GM23338 (cell line): ENCODE results near the gene PTCH2. TPM values are rescaled to one million over a fixed set of nuclear protein-coding genes. Genes with fewer than 3 reads are reported as not detected.

Source experiments
- ATAC-seq: fragments of 200-7000 bp; cut with Tn5 transposase; 3 replicates; pipeline ENCODE4 v1.9.1; 2020
- DNase-seq: peaks from one replicate; pipeline ENCODE4 v3.0.0-alpha.2; 2015; ENCODE audit warnings: low spot score
- H2AFZ ChIP-seq: fragments of 200-600 bp; sonication (generic); 2 replicates; pipeline ENCODE4 v1.8.0; 2016; ENCODE audit warnings: antibody characterized with exemption, mild to moderate bottlenecking, moderate library complexity
- H3F3A ChIP-seq: fragments of 200-600 bp; sonication (generic); replicated peaks from 2 replicates; pipeline ENCODE4 v1.8.0; 2017; ENCODE audit warnings: antibody characterized with exemption, mixed run types, low read depth
- H3K27ac ChIP-seq: fragments of 200-600 bp; sonication (generic); 2 replicates; pipeline ENCODE4 v1.6.1; 2016; ENCODE audit warnings: low read depth
- H3K27me3 ChIP-seq: fragments of 200-600 bp; sonication (generic); 2 replicates; pipeline ENCODE4 v1.8.0; 2016; ENCODE audit warnings: mild to moderate bottlenecking, mixed run types, moderate library complexity; ENCODE audit not compliant: insufficient read depth
- H3K36me3 ChIP-seq: fragments of 200-600 bp; sonication (generic); 2 replicates; pipeline ENCODE4 v1.8.0; 2016; ENCODE audit warnings: mild to moderate bottlenecking; ENCODE audit not compliant: insufficient read depth
- H3K4me1 ChIP-seq: fragments of 200-600 bp; sonication (generic); 2 replicates; pipeline ENCODE4 v1.8.0; 2016; ENCODE audit warnings: mild to moderate bottlenecking, moderate library complexity; ENCODE audit not compliant: insufficient read depth
- H3K4me2 ChIP-seq: fragments of 200-600 bp; sonication (generic); 2 replicates; pipeline ENCODE4 v1.7.1; 2017; ENCODE audit warnings: mixed run types
- H3K4me3 ChIP-seq: fragments of 200-600 bp; sonication (generic); 2 replicates; pipeline ENCODE4 v1.6.1; 2016; ENCODE audit warnings: mixed run types
- H3K79me2 ChIP-seq: fragments of 200-600 bp; sonication (generic); replicated peaks from 2 replicates; pipeline ENCODE4 v1.8.0; 2017; ENCODE audit warnings: mild to moderate bottlenecking; ENCODE audit not compliant: insufficient read depth
- H3K9me2 ChIP-seq: fragments of 200-600 bp; sonication (generic); 2 replicates; pipeline ENCODE4 v1.8.0; 2017; ENCODE audit not compliant: insufficient read depth
- H4K20me1 ChIP-seq: fragments of 200-600 bp; sonication (generic); replicated peaks from 2 replicates; pipeline ENCODE4 v1.8.0; 2017; ENCODE audit warnings: mild to moderate bottlenecking; ENCODE audit not compliant: insufficient read depth
- H3K27ac Mint-ChIP-seq: 2 replicates; pipeline ENCODE4 v1.8.0; 2020; ENCODE audit warnings: inconsistent platforms, mild to moderate bottlenecking, moderate library complexity, mixed read lengths
- H3K27me3 Mint-ChIP-seq: 3 replicates; pipeline ENCODE4 v1.8.0; 2022; ENCODE audit warnings: low read depth, mild to moderate bottlenecking, moderate library complexity, mixed read lengths, inconsistent platforms; ENCODE audit not compliant: insufficient read depth, poor library complexity
- H3K36me3 Mint-ChIP-seq: 3 replicates; pipeline ENCODE4 v1.8.0; 2021; ENCODE audit warnings: low read depth, mild to moderate bottlenecking, inconsistent platforms, moderate library complexity, mixed read lengths
- H3K4me1 Mint-ChIP-seq: 3 replicates; pipeline ENCODE4 v1.8.0; 2020; ENCODE audit warnings: mild to moderate bottlenecking, inconsistent platforms, mixed read lengths
- H3K4me3 Mint-ChIP-seq: 3 replicates; pipeline ENCODE4 v1.8.0; 2021; ENCODE audit warnings: moderate library complexity, mild to moderate bottlenecking, inconsistent platforms, mixed read lengths
- H3K9me3 Mint-ChIP-seq: 3 replicates; pipeline ENCODE4 v1.8.0; 2020; ENCODE audit warnings: moderate library complexity, mild to moderate bottlenecking, inconsistent platforms, mixed read lengths
- CREB1 ChIP-seq: fragments of 250-450 bp; sonication (Bioruptor Pico); IDR thresholded peaks from 2 replicates; pipeline ENCODE4 v1.5.0; 2020; ENCODE audit warnings: low read depth, mild to moderate bottlenecking, moderate library complexity
- JUNB ChIP-seq: IDR thresholded peaks from one replicate; pipeline ENCODE4 v1.6.1; 2016; ENCODE audit warnings: antibody characterized with exemption; ENCODE audit not compliant: unreplicated experiment
- POLR2AphosphoS5 ChIP-seq: IDR thresholded peaks from 2 replicates; pipeline ENCODE4 v1.6.1; 2016; ENCODE audit warnings: antibody characterized with exemption, low read depth
- REST ChIP-seq: IDR thresholded peaks from one replicate; pipeline ENCODE4 v1.6.1; 2018; ENCODE audit warnings: antibody characterized with exemption; ENCODE audit not compliant: unreplicated experiment
- STAT1 ChIP-seq: IDR thresholded peaks from one replicate; pipeline ENCODE4 v1.6.1; 2016; ENCODE audit warnings: antibody characterized with exemption; ENCODE audit not compliant: unreplicated experiment
- polyA plus RNA-seq: library from polyadenylated mRNA; unstranded; fragments of >200 nt; fragmentation: Nextera tagmentation; extraction: Ambion mirVana; gene quantifications from 2 replicates; pipeline ENCODE4 v1.2.1, GENCODE V29; 2016
- total RNA-seq: library from RNA; depleted of rRNA; stranded (reverse); fragments of >200 nt; shearing (Covaris generic); gene quantifications from 2 replicates; pipeline ENCODE4 v1.2.3, GENCODE V29; 2014
- TF ChIP-seq, protein P1 (sequence below), 2 experiments: fragments of 200-600 bp in 1 of 2; sonication (generic) in 1 of 2; conservative IDR thresholded peaks; 2 replicates each; pipeline versions ENCODE4 v1.5.1 to v1.6.1; 2016 to 2017; ENCODE audit warnings: antibody characterized with exemption in 2 of 2, low read depth in 2 of 2, mild to moderate bottlenecking in 2 of 2, moderate library complexity in 1 of 2
- TF ChIP-seq, protein P2 (sequence below): IDR thresholded peaks from 2 replicates; pipeline ENCODE4 v1.6.1; 2016; ENCODE audit warnings: antibody characterized with exemption

PTCH2 gene
- total and polyA plus RNA-seq, 2 experiments from 2014 or later, result 0.63 to 0.74 TPM

- H3K9me2 ChIP-seq, result no peaks in the 10 kb centered on the region
- no peaks in the 10 kb centered on the region; the same call in 2 of the 3 replicates for H3K9me3 Mint-ChIP-seq
- ATAC-seq, result no peak
- no peaks in the 10 kb centered on the region for H3K36me3 Mint-ChIP-seq
- H3K4me1 ChIP-seq, result peaks cover 7% of the 10 kb centered on the region; the same call in 1 of the 2 replicates
- no peak overlapping the region for H2AFZ ChIP-seq
- no peak for DNase-seq
- no peak overlapping the region for H3K27ac Mint-ChIP-seq
- peaks cover 8% of the 10 kb centered on the region for H3K27me3 Mint-ChIP-seq
- H3K79me2 ChIP-seq, result no peaks in the 10 kb centered on the region
- no peaks in the 10 kb centered on the region for H4K20me1 ChIP-seq
- no peak overlapping the region; the same call in 2 of the 3 replicates for H3K4me3 Mint-ChIP-seq
- no peaks in the 10 kb centered on the region for H3K36me3 ChIP-seq
- peaks cover 17% of the 10 kb centered on the region for H3K4me1 Mint-ChIP-seq
- no peaks in the 10 kb centered on the region for H3K27me3 ChIP-seq
- H3K27ac ChIP-seq, result no peak overlapping the region
- no peak overlapping the region for H3K4me3 ChIP-seq
- TF ChIP-seq REST, result no peak
- no peak for TF ChIP-seq CREB1 (CRISPR knock-in tag)
- TF ChIP-seq STAT1, result no peak
- no peak for TF ChIP-seq JUNB
- H3F3A ChIP-seq, result no peaks in the 10 kb centered on the region; the same call in none of the 2 replicates
- H3K4me2 ChIP-seq, result no peak overlapping the region
Observed at GRCh38 chr1:44790968-44791801, 51.9 kb downstream of the PTCH2 start.

DNA sequence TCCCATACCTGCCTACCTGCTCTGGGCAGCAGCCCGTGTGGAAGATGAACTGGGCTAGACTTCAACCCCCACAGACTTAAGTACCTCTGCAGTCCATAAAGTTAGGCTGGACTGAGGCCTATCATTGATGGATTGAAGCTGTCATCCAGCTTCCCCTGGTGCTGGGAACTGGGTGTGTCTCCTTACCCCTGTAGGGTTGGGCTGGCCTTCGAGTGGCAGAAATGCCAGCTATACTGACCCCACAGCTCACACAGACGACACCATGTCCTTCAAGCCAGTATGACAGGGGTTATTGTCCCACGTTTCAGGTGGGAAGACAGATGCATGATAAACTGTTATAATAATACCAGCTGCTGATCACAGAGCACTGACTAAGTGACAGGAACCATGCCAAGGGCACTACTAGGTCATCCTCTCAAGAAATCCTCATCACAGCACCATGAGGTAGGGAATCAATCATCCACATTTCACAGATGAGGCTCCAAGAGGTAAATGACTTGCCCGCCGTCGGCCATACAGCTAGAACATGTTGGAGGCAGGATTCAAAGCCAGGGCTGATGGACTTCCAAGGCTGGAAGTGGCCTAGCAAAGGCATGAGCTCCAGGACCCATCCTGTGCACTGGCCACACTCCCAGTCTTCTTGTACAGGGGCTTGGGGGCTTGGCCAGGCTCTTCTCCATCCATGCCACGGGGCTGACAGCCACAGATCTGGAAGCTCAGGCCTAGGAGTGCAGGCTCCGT is 54.8 kb downstream of the PTCH2 start, which contains the start of gene BEST4:
TSS of gene BEST4 (minus strand) at position 51 of the 741 bp plus-strand sequence. CDS start 465 bp downstream, outside the sequence.
- H3K27me3 Mint-ChIP-seq, result peaks cover 25% of the 10 kb centered on the region
- DNase-seq (no peak), ATAC-seq (no peak)
- H3K27ac Mint-ChIP-seq, result no peak within 1 kb of the TSS
- Histone ChIP-seq H3K79me2 (no peaks in the 10 kb centered on the region), H3K4me1 (peaks cover 25% of the 10 kb centered on the region), H3K4me3 (0 out of 2 replicates have a peak within 1 kb of the TSS, but pooled peaks have one; percentile 73), H3K9me2 (no peaks in the 10 kb centered on the region), H2AFZ (no peak within 1 kb of the TSS), H3K27me3 (0 out of 2 replicates have a peak, but pooled peaks cover 10% of the 10 kb centered on the region), H3K36me3 (no peaks in the 10 kb centered on the region), H3K27ac (no peak within 1 kb of the TSS), H3K4me2 (no peak within 1 kb of the TSS), H3F3A (peaks cover 21% of the 10 kb centered on the region), H4K20me1 (no peaks in the 10 kb centered on the region)
- no peak within 1 kb of the TSS for H3K4me3 Mint-ChIP-seq
- no peaks in the 10 kb centered on the region; the same call in 2 of the 3 replicates for H3K9me3 Mint-ChIP-seq
- H3K4me1 Mint-ChIP-seq, result peaks cover 35% of the 10 kb centered on the region
- H3K36me3 Mint-ChIP-seq, result no peaks in the 10 kb centered on the region; the same call in 2 of the 3 replicates
- TF ChIP-seq, protein P1, sequence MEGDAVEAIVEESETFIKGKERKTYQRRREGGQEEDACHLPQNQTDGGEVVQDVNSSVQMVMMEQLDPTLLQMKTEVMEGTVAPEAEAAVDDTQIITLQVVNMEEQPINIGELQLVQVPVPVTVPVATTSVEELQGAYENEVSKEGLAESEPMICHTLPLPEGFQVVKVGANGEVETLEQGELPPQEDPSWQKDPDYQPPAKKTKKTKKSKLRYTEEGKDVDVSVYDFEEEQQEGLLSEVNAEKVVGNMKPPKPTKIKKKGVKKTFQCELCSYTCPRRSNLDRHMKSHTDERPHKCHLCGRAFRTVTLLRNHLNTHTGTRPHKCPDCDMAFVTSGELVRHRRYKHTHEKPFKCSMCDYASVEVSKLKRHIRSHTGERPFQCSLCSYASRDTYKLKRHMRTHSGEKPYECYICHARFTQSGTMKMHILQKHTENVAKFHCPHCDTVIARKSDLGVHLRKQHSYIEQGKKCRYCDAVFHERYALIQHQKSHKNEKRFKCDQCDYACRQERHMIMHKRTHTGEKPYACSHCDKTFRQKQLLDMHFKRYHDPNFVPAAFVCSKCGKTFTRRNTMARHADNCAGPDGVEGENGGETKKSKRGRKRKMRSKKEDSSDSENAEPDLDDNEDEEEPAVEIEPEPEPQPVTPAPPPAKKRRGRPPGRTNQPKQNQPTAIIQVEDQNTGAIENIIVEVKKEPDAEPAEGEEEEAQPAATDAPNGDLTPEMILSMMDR (conservative IDR thresholded peaks at IDR 0.05; ENCODE audit: low read depth in 2 of 2), result no peak
- TF ChIP-seq CREB1 (CRISPR knock-in tag) (no peak), POLR2AphosphoS5 (no peak)
- TF ChIP-seq, protein P2, sequence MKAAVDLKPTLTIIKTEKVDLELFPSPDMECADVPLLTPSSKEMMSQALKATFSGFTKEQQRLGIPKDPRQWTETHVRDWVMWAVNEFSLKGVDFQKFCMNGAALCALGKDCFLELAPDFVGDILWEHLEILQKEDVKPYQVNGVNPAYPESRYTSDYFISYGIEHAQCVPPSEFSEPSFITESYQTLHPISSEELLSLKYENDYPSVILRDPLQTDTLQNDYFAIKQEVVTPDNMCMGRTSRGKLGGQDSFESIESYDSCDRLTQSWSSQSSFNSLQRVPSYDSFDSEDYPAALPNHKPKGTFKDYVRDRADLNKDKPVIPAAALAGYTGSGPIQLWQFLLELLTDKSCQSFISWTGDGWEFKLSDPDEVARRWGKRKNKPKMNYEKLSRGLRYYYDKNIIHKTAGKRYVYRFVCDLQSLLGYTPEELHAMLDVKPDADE, result no peak
